ENCODE measurements around the gene DNM3. TPM values are rescaled to one million over a fixed set of nuclear protein-coding genes. Genes with fewer than 3 reads are reported as not detected.
A peak's percentile ranks its signal among the peaks of the same experiment; 100 is the strongest.

Gene DNM3
- total RNA-seq, 1 donor, result 0.72 TPM

- H3K9me3 ChIP-seq (ENCODE audit: low read depth, low read length), result no peaks in the 10 kb centered on the region
- no peaks in the 10 kb centered on the region for H3K27me3 ChIP-seq (ENCODE audit: insufficient read depth, low read length)
- no peak overlapping the region for H3K4me2 ChIP-seq (ENCODE audit: insufficient read depth, low read length)
- H3K79me2 ChIP-seq (ENCODE audit: insufficient read depth, low read length), result no peaks in the 10 kb centered on the region
- no peaks in the 10 kb centered on the region for H4K20me1 ChIP-seq (ENCODE audit: insufficient read depth, low read length)
- no peak for DNase-seq (ENCODE audit: insufficient read length, low spot score, missing footprints)
- peak overlapping the region; percentile 96 for H3K27ac ChIP-seq (ENCODE audit: low read depth, low read length)
- H2AFZ ChIP-seq (ENCODE audit: low read length), result peak overlapping the region; percentile 69
- H3K36me3 ChIP-seq (ENCODE audit: insufficient read depth, low read length), result no peaks in the 10 kb centered on the region
- TF ChIP-seq CTCF (IDR thresholded peaks at IDR 0.05; ENCODE audit: extremely low read depth, low read depth, low read length), result no peak
- no peak overlapping the region for H3K4me3 ChIP-seq (ENCODE audit: insufficient read depth, low read length)
- H3K4me1 ChIP-seq (ENCODE audit: insufficient read depth, low read length), result peaks cover 41% of the 10 kb centered on the region
Observed at GRCh38 chr1:172323686-172324085, 482.4 kb downstream of the DNM3 start.

- no peak overlapping the region for H3K4me2 ChIP-seq (ENCODE audit: insufficient read depth, low read length)
- no peak overlapping the region for H3K27ac ChIP-seq (ENCODE audit: low read depth, low read length)
- no peaks in the 10 kb centered on the region for H3K27me3 ChIP-seq (ENCODE audit: insufficient read depth, low read length)
- H3K9me3 ChIP-seq (ENCODE audit: low read depth, low read length), result no peaks in the 10 kb centered on the region
- no peak overlapping the region for H3K4me3 ChIP-seq (ENCODE audit: insufficient read depth, low read length)
- peaks cover 41% of the 10 kb centered on the region for H3K4me1 ChIP-seq (ENCODE audit: insufficient read depth, low read length)
- H3K79me2 ChIP-seq (ENCODE audit: insufficient read depth, low read length), result no peaks in the 10 kb centered on the region
- no peak for TF ChIP-seq CTCF (IDR thresholded peaks at IDR 0.05; ENCODE audit: extremely low read depth, low read depth, low read length)
- no peak for DNase-seq (ENCODE audit: insufficient read length, low spot score, missing footprints)
- H2AFZ ChIP-seq (ENCODE audit: low read length), result no peak overlapping the region
- no peaks in the 10 kb centered on the region for H3K36me3 ChIP-seq (ENCODE audit: insufficient read depth, low read length)
- no peaks in the 10 kb centered on the region for H4K20me1 ChIP-seq (ENCODE audit: insufficient read depth, low read length)
Observed at GRCh38 chr1:172324086-172324485, 482.8 kb downstream of the DNM3 start.

- H2AFZ ChIP-seq (ENCODE audit: low read length), result no peak overlapping the region
- no peak overlapping the region for H3K4me2 ChIP-seq (ENCODE audit: insufficient read depth, low read length)
- no peak overlapping the region for H3K27ac ChIP-seq (ENCODE audit: low read depth, low read length)
- no peaks in the 10 kb centered on the region for H3K27me3 ChIP-seq (ENCODE audit: insufficient read depth, low read length)
- TF ChIP-seq CTCF (IDR thresholded peaks at IDR 0.05; ENCODE audit: extremely low read depth, low read depth, low read length), result no peak
- no peak for DNase-seq (ENCODE audit: insufficient read length, low spot score, missing footprints)
- H4K20me1 ChIP-seq (ENCODE audit: insufficient read depth, low read length), result no peaks in the 10 kb centered on the region
- H3K79me2 ChIP-seq (ENCODE audit: insufficient read depth, low read length), result no peaks in the 10 kb centered on the region
- H3K36me3 ChIP-seq (ENCODE audit: insufficient read depth, low read length), result no peaks in the 10 kb centered on the region
- H3K4me1 ChIP-seq (ENCODE audit: insufficient read depth, low read length), result peaks cover 41% of the 10 kb centered on the region
- no peak overlapping the region for H3K4me3 ChIP-seq (ENCODE audit: insufficient read depth, low read length)
- no peaks in the 10 kb centered on the region for H3K9me3 ChIP-seq (ENCODE audit: low read depth, low read length)
Observed at GRCh38 chr1:172324761-172325160, 483.5 kb downstream of the DNM3 start.

GRCh38 chr1:172325531-172325930 is 484.2 kb downstream of the DNM3 start:
- no peak for DNase-seq (ENCODE audit: insufficient read length, low spot score, missing footprints)
- H4K20me1 ChIP-seq (ENCODE audit: insufficient read depth, low read length), result no peaks in the 10 kb centered on the region
- H3K4me1 ChIP-seq (ENCODE audit: insufficient read depth, low read length), result peaks cover 40% of the 10 kb centered on the region
- no peak overlapping the region for H3K27ac ChIP-seq (ENCODE audit: low read depth, low read length)
- H3K36me3 ChIP-seq (ENCODE audit: insufficient read depth, low read length), result no peaks in the 10 kb centered on the region
- no peaks in the 10 kb centered on the region for H3K27me3 ChIP-seq (ENCODE audit: insufficient read depth, low read length)
- H3K79me2 ChIP-seq (ENCODE audit: insufficient read depth, low read length), result no peaks in the 10 kb centered on the region
- no peak for TF ChIP-seq CTCF (IDR thresholded peaks at IDR 0.05; ENCODE audit: extremely low read depth, low read depth, low read length)
- no peak overlapping the region for H2AFZ ChIP-seq (ENCODE audit: low read length)
- H3K4me2 ChIP-seq (ENCODE audit: insufficient read depth, low read length), result no peak overlapping the region
- H3K9me3 ChIP-seq (ENCODE audit: low read depth, low read length), result no peaks in the 10 kb centered on the region
- no peak overlapping the region for H3K4me3 ChIP-seq (ENCODE audit: insufficient read depth, low read length)

All from osteoblast (primary cell).